ENCODE measurements around the gene MMS22L.

MMS22L gene

DNA sequence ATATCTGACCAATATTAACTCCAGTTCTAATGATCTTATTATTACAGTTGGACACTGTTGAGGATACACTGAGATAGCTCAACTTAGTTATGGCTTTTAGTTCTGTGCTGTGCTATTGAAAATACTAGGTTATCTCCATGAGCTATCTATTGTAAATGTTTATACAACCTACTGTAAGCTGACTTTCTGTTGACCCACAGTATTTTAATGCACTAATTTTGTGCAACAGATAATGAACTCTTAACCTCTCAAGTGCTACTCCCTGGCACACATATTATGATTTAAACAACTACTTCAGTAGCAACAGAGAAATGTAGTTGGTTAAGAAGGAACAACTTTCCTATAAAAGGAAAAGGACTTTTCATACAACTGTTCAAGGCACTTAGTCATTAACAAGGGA lies 5.2 kb upstream of the MMS22L start:
- Mint-ChIP-seq H3K4me3 (no peak overlapping the region), H3K27ac (no peak overlapping the region), H3K27me3 (ENCODE audit: low read depth) (peaks cover 30% of the 10 kb centered on the region), H3K36me3 (ENCODE audit: low read depth) (peaks cover 1% of the 10 kb centered on the region), H3K4me1 (ENCODE audit: low read depth) (peaks cover 4% of the 10 kb centered on the region), H3K9me3 (no peaks in the 10 kb centered on the region)

DNA sequence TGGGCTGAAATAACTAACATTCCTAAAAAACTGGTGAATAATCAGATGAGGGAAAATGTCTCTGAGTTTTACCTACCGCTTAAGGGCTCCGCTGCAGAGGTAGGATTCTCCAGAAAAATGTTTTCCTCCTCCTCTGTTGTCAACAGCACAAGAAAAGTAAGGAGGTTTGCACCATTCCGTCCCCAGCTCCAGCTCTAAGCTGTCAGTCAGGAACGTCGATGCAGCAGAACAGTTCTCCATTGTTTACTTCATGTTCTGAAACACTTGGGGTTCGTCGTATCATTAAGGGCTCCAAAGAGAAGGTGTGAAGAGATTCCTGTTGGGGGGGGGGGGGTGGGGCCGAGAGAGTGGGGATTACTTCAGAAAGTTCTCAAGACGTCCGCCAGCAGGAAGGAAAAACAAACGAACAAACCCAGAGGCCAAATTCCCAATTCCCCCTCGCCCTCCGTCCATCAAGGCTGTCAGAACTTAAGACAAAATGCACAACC lies 734 bp downstream of the MMS22L start:
- Mint-ChIP-seq H3K27me3 (ENCODE audit: low read depth) (peaks cover 19% of the 10 kb centered on the region), H3K36me3 (ENCODE audit: low read depth) (peaks cover 15% of the 10 kb centered on the region), H3K4me1 (ENCODE audit: low read depth) (peaks cover 32% of the 10 kb centered on the region), H3K9me3 (no peaks in the 10 kb centered on the region), H3K27ac (peak overlapping the region; percentile 86), H3K4me3 (peak overlapping the region; percentile 92)

GRCh38 chr6:97280766-97281165 lies 2.2 kb downstream of the MMS22L start:
- peaks cover 21% of the 10 kb centered on the region for H3K36me3 Mint-ChIP-seq (ENCODE audit: low read depth)
- peaks cover 5% of the 10 kb centered on the region for H3K27me3 Mint-ChIP-seq (ENCODE audit: low read depth)
- no peak overlapping the region for H3K27ac Mint-ChIP-seq
- H3K9me3 Mint-ChIP-seq = no peaks in the 10 kb centered on the region
- peaks cover 32% of the 10 kb centered on the region for H3K4me1 Mint-ChIP-seq (ENCODE audit: low read depth)
- peak overlapping the region; percentile 92 for H3K4me3 Mint-ChIP-seq

GRCh38 chr6:97275804-97276203 lies 7.2 kb downstream of the MMS22L start:
- H3K4me3 Mint-ChIP-seq = no peak overlapping the region
- H3K27me3 Mint-ChIP-seq (ENCODE audit: low read depth) = no peaks in the 10 kb centered on the region
- H3K27ac Mint-ChIP-seq = no peak overlapping the region
- H3K9me3 Mint-ChIP-seq = no peaks in the 10 kb centered on the region
- H3K4me1 Mint-ChIP-seq (ENCODE audit: low read depth) = peaks cover 17% of the 10 kb centered on the region
- H3K36me3 Mint-ChIP-seq (ENCODE audit: low read depth) = peaks cover 35% of the 10 kb centered on the region

DNA sequence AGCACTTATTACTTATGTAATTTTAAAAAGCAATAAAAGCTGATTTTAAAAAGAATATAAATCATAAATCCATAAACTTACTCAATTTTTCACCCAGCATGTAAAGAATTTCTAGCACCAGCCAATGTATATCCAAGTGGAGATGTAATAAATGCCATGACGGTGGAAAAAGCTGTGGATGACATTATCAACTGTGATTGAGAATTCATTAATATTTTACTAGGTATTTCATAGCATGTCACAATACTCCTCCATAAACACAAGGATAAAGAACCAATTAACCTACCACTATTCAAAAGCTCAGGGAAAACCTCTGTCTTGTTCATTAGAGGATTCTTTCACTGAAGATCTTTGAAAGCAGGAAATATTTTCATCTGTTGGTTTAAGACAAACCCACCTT lies 13.2 kb downstream of the MMS22L start:
- Mint-ChIP-seq H3K9me3 (no peaks in the 10 kb centered on the region), H3K27ac (no peak overlapping the region), H3K4me3 (no peak overlapping the region), H3K4me1 (ENCODE audit: low read depth) (peaks cover 14% of the 10 kb centered on the region), H3K36me3 (ENCODE audit: low read depth) (peaks cover 44% of the 10 kb centered on the region), H3K27me3 (ENCODE audit: low read depth) (no peaks in the 10 kb centered on the region)

DNA sequence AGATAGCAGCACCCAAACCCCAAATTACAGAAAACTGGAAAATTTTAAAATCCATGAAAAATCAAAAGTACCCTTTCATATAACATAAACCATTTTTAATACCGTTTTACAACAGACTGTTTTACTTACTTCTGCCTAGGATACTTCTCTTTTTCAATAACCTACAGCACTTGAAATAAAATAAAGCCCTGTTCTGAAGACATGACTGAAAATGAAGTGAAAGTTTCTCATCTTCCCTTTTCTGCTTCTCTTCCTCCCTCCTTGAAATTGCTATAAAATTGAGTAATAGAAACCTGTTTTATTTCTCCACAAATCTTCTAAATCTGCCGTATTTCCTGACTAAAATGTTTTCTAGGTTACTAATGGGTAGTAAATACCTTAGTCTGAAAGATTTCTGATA lies 20.3 kb downstream of the MMS22L start:
- Mint-ChIP-seq H3K27me3 (ENCODE audit: low read depth) (no peaks in the 10 kb centered on the region), H3K9me3 (no peaks in the 10 kb centered on the region), H3K4me3 (no peak overlapping the region), H3K4me1 (ENCODE audit: low read depth) (peaks cover 8% of the 10 kb centered on the region), H3K36me3 (ENCODE audit: low read depth) (peaks cover 47% of the 10 kb centered on the region), H3K27ac (no peak overlapping the region)

GRCh38 chr6:97246842-97247241 lies 36.2 kb downstream of the MMS22L start:
- H3K9me3 Mint-ChIP-seq = peaks cover 11% of the 10 kb centered on the region
- H3K4me3 Mint-ChIP-seq = no peak overlapping the region
- no peaks in the 10 kb centered on the region for H3K4me1 Mint-ChIP-seq (ENCODE audit: low read depth)
- H3K27ac Mint-ChIP-seq = no peak overlapping the region
- H3K27me3 Mint-ChIP-seq (ENCODE audit: low read depth) = no peaks in the 10 kb centered on the region
- H3K36me3 Mint-ChIP-seq (ENCODE audit: low read depth) = peaks cover 40% of the 10 kb centered on the region

GRCh38 chr6:97240222-97240621 lies 42.8 kb downstream of the MMS22L start:
- H3K27me3 Mint-ChIP-seq (ENCODE audit: low read depth) = no peaks in the 10 kb centered on the region
- no peaks in the 10 kb centered on the region for H3K4me1 Mint-ChIP-seq (ENCODE audit: low read depth)
- peaks cover 12% of the 10 kb centered on the region for H3K9me3 Mint-ChIP-seq
- H3K4me3 Mint-ChIP-seq = no peak overlapping the region
- H3K36me3 Mint-ChIP-seq (ENCODE audit: low read depth) = peaks cover 44% of the 10 kb centered on the region
- H3K27ac Mint-ChIP-seq = no peak overlapping the region

- Mint-ChIP-seq H3K4me1 (ENCODE audit: low read depth) (peaks cover 2% of the 10 kb centered on the region), H3K36me3 (ENCODE audit: low read depth) (peaks cover 40% of the 10 kb centered on the region), H3K4me3 (no peak overlapping the region), H3K27ac (no peak overlapping the region), H3K9me3 (no peaks in the 10 kb centered on the region), H3K27me3 (ENCODE audit: low read depth) (no peaks in the 10 kb centered on the region)
Observed at GRCh38 chr6:97231911-97232310, 51.1 kb downstream of the MMS22L start.

DNA sequence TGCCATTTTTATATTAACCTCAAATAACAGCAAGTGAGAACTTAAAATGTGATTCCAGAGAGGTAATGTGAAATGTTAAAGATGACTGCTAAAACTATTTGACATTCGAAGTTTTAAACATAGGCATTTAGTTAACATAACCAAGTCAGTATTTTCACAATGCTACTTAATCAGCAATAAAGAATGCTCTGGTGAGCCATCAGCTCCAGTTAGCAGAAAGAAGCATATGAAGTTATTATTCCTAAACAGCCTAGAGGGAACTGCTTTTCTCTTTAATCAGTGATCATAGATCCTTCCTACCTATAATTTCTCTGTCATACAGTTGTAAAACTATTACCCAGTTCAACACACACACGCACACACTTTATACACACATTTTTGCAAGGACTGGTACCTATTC lies 60.1 kb downstream of the MMS22L start:
- Mint-ChIP-seq H3K4me1 (ENCODE audit: low read depth) (peaks cover under 1% of the 10 kb centered on the region), H3K36me3 (ENCODE audit: low read depth) (peaks cover 8% of the 10 kb centered on the region), H3K27ac (no peak overlapping the region), H3K9me3 (no peaks in the 10 kb centered on the region), H3K27me3 (ENCODE audit: low read depth) (no peaks in the 10 kb centered on the region), H3K4me3 (no peak overlapping the region)

- H3K36me3 Mint-ChIP-seq (ENCODE audit: low read depth) = peaks cover 4% of the 10 kb centered on the region
- no peak overlapping the region for H3K4me3 Mint-ChIP-seq
- no peaks in the 10 kb centered on the region for H3K9me3 Mint-ChIP-seq
- no peak overlapping the region for H3K27ac Mint-ChIP-seq
- peaks cover 7% of the 10 kb centered on the region for H3K4me1 Mint-ChIP-seq (ENCODE audit: low read depth)
- no peaks in the 10 kb centered on the region for H3K27me3 Mint-ChIP-seq (ENCODE audit: low read depth)
Observed at GRCh38 chr6:97218912-97219311, 64.1 kb downstream of the MMS22L start.

GRCh38 chr6:97215157-97215769 lies 67.8 kb downstream of the MMS22L start:
- peaks cover 7% of the 10 kb centered on the region for H3K4me1 Mint-ChIP-seq (ENCODE audit: low read depth)
- peak overlapping the region; percentile 19 for H3K27ac Mint-ChIP-seq
- no peaks in the 10 kb centered on the region for H3K9me3 Mint-ChIP-seq
- no peaks in the 10 kb centered on the region for H3K27me3 Mint-ChIP-seq (ENCODE audit: low read depth)
- no peak overlapping the region for H3K4me3 Mint-ChIP-seq
- peaks cover 2% of the 10 kb centered on the region for H3K36me3 Mint-ChIP-seq (ENCODE audit: low read depth)

DNA sequence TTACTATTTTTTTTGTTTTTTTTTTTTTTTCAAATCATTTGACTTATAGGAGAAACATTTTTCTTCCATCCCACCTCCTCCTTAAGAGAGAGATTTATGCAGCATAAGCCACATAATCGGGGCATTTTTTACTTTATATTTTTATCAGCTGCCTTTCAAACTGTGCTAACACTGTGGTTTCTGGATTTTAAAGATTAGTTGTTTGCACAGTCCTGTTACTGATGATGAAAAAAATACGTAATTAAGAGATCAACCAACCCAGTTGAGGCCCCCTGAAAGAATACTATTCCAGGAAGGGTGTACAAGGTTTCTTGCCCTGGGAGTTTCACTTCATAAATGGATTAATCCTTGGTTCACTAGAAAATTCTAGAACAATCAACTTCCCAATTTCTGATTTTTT lies 68.3 kb downstream of the MMS22L start:
- peaks cover 7% of the 10 kb centered on the region for H3K4me1 Mint-ChIP-seq (ENCODE audit: low read depth)
- H3K9me3 Mint-ChIP-seq = no peaks in the 10 kb centered on the region
- H3K27ac Mint-ChIP-seq = no peak overlapping the region
- no peak overlapping the region for H3K4me3 Mint-ChIP-seq
- H3K27me3 Mint-ChIP-seq (ENCODE audit: low read depth) = no peaks in the 10 kb centered on the region
- peaks cover 2% of the 10 kb centered on the region for H3K36me3 Mint-ChIP-seq (ENCODE audit: low read depth)

DNA sequence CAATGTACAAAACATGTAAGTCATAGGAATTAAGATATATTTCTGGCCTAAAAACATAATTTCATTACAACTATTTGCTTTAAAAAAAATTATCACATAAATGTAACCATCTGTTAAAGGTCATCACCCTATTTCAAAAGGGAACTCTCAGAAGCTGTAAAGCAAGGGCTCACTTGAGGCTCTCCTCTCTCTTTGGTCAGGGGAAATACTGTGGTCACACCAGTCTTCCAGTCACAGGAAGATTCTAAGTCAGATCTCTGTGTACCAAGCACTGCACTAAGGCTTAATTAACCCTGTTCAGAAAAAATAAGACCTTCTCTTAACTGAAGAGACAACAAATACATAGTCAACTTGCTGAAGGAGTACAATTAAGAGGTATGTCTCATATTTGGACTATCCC lies 75.6 kb downstream of the MMS22L start:
- Mint-ChIP-seq H3K27me3 (ENCODE audit: low read depth) (no peaks in the 10 kb centered on the region), H3K9me3 (no peaks in the 10 kb centered on the region), H3K27ac (no peak overlapping the region), H3K4me3 (no peak overlapping the region), H3K4me1 (ENCODE audit: low read depth) (no peaks in the 10 kb centered on the region), H3K36me3 (ENCODE audit: low read depth) (no peaks in the 10 kb centered on the region)

DNA sequence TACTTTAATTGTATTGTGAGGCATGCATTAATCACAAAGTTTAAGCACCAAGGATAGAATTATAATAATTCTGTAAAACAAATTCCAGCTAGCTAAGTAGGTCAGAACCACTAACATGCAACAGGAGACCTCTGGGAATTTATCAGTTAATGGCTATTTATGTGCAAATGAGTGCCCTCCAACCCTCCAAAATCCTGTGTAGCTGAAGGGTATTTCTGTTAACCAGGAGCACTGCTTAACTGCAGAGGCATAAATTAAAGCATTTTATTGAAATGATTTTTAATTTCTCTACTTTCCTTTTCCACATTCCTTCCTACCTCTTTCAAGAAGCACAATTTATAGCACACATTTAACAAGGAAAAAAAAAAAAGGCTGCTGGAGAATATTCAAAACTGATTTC lies 77.0 kb downstream of the MMS22L start:
- Mint-ChIP-seq H3K4me1 (ENCODE audit: low read depth) (no peaks in the 10 kb centered on the region), H3K4me3 (no peak overlapping the region), H3K27me3 (ENCODE audit: low read depth) (no peaks in the 10 kb centered on the region), H3K27ac (no peak overlapping the region), H3K9me3 (no peaks in the 10 kb centered on the region), H3K36me3 (ENCODE audit: low read depth) (no peaks in the 10 kb centered on the region)

- Mint-ChIP-seq H3K4me1 (ENCODE audit: low read depth) (no peaks in the 10 kb centered on the region), H3K4me3 (no peak overlapping the region), H3K27me3 (ENCODE audit: low read depth) (no peaks in the 10 kb centered on the region), H3K27ac (no peak overlapping the region), H3K9me3 (no peaks in the 10 kb centered on the region), H3K36me3 (ENCODE audit: low read depth) (peaks cover 5% of the 10 kb centered on the region)
Observed at GRCh38 chr6:97203343-97203742, 79.7 kb downstream of the MMS22L start.

Data from T-helper 1 cell treated with Interleukin-12 subunit alpha and Interleukin-12 subunit beta and Interleukin-4 antibody, amounts not matched to agents 30 μg/mL and 1 μg/mL, for 36 hours (primary cell).